HG02610 (cell line): Measurements from ENCODE around the gene KIAA1958.
"Not testable (repeated sequence)": the region's sequence is repeated elsewhere in the genome, so short reads cannot be mapped to it uniquely, and the experiment has no call there.

ENCODE experiments used
- ATAC-seq: cut with Tn5 transposase; IDR thresholded peaks from one replicate; pipeline ENCODE4 v1.9.1; 2021; ENCODE audit warnings: mild to moderate bottlenecking, moderate library complexity; ENCODE audit not compliant: unreplicated experiment

KIAA1958 gene

DNA sequence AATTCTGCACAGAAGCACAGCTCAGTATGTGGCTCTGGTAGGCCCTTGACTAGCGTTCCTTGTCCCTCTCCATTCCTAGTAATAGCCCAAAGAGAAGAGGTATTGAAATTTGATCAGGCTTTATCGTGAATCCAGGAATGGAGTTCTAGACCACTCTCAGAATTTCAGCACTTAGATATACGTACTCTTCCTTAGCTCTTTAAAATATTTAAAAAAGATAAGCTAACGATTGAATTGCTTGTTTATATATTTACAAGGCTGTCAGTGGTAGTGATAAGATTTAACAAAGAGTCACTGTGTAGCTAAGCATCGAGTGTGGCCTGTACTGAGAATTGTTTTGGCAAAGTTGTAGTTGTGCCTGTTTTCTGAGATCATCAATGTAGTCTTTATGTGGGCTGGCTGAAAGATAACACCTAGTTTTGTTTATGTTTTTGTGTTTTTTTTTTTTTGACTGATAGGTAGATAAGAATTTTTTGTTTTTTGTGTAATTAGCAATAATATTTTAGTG, 2.5 kb downstream of the KIAA1958 start:
- no peak for ATAC-seq

DNA sequence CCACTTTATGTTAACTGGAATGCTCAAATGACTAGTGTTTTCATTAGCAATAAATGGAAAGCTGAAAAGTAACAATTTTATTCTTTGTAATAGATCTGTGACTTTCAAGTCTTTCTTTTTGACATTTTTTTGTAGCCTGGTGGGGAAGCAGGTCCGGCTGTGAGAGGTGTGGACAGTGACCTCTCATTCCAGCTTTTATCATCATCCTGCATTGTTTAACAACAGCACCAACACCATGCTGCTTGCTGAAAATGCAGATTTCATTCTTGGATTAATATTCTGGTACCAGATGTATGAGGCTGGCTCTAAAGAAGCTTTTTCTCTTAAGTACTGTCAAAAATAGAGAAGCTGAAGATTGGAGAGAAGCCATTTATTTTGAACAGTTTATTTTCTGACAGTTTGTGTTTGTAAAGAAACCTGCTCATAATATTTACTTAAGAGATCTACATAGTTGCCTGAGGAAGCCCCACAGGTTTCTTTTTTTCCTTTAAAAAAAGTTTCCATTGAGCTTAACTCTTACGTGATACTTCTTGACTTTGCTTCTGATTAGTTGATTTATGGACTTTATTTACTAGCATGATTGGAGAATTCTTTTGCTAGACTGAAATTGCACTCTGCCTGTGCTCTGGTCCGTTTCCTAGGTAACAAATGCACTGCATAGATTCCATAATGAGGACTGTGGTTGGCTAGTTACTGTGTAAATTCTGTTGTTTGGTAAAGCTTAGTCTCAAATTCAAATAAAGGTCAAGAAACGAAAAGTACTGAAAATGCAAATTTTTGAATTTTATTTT, 3.4 kb downstream of the KIAA1958 start:
- ATAC-seq, result no peak

DNA sequence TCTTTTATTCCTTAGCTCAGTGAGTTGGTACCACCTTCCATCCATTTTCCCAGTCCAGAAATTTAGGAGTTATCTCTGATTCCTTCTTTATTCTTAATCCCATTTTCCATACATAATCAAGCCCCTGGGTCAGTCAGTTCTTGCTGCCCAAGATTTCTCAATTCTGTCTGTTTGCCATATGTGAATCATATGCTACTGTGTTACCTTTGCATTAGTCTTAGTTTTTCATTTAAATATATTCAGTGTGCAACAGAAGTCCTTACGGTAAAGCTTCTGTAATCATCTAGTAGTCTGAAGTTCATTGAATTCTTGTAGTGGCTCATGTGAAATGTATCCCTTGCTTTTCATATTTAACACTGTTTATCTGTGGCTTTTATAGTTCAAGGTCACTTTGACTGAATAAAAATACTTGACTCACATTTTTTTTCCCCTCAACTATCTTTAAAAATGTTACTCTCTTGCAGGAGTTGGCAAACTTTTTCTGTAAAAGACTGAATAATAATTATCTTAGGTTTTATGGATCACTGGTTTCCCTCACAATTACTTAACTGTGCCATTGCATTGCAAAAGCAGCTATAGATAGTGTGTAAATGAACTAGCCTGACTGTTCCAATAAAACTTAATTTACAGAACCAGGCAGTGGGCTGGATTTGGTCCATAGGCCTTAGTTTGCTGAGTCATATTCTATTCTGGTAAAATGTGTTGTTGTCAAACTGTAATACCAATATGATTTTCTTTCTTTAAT, 6.9 kb downstream of the KIAA1958 start:
- no peak for ATAC-seq

DNA sequence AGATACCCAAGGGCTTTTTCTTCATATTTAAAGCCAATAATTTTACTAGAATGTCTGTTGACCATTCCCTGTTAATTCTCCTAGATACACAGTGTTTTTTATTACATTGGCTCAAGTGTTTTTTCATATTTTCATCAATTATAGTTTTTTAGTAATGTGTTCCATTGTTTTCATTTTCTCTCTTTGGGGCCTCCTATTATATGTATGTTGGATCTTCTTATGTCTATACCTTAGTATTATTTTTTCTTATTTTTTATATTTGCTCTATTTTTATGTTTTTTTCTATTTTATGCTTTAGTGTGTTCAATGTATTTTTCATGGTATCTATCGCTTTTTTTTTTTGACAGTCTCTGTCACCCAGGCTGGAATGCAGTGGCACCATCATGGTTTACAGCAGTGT, 7.5 kb downstream of the KIAA1958 start:
- no peak for ATAC-seq

DNA sequence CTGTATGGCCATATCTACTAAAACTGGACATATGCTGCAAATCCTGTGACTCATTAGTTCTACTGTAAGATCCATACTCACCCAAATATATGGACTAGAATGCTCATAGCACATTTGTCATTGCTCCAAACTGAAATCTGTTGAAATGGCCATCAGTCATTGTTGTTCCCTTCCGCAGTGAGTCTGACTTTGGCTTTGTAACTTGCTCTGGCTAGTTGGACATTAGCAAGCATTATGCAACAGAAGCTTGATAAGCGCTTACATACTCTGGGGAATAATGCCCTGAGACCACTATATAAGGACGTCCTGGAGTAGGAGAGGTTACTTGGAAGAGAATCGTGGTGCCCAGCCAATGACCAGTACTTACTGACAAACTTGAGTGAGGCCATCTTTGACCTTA, 9.0 kb downstream of the KIAA1958 start:
- ATAC-seq, result no peak

DNA sequence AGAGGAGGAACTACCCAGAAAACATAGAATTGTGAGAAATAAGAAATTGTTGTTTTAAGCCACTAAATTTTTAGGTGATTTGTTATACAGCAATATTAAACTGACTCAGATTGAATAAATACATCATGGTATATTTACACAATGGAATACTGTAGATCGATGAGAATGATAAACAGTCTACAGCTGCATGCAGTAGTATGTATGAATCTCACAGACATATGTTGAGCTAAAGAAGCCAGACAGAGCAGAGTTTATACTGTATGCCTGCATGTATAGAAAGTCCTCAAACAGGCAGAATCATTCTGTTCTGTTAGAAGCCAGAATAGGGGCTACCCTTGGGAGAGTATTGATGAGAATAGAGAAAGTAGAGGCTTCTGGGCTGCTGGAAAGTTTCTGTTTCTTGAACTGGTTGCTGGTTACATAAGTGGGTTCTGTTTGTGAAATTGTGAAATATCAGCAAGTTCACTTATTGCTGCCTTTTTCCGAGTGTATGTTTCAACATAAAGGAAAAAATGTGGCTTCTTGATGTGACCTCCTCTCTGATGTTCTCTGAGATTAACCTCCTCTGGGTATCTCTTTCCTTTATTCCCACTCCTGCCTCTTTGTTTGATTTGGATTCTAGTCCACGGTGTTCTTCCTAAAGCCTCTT, 9.6 kb downstream of the KIAA1958 start:
- no peak for ATAC-seq

DNA sequence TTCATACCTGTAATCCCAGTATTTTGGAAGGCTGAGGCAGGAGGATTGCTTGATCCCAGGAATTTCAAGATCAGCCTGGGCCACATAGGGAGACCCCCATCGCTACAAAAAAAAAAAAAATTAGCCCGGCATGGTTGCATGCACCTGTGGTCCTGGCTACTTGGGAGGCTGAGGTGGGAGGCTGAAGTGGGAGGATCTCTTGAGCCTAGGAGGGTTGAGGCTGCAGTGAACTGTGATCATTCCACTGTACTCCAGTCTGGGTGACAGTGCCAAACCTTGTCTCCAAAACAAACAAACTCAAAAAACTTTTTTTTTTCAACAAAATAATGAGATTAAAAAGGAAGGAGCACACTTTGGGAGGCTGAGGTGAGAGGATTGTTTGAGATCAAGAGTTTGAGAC, 14.2 kb downstream of the KIAA1958 start:
- no peak for ATAC-seq

DNA sequence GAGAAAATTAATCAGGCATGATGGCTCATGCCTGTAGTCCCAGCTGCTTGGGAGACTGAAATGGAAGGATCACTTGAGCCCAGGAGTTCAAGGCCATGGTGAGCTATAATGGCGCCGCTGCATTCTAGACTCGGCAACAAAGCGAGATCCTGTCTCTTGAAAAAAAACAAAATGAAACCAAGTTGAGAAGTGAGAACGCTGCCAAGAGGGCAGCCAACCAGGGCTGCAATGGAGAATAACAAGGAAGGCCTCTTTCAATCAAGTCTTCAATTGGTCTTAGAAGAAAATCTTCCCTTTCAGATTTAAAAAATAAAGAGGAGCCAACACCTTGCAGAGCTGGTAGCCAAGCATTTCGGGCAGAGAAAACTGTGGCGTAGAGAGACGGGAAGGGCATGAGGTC, 14.7 kb downstream of the KIAA1958 start:
- no peak for ATAC-seq

DNA sequence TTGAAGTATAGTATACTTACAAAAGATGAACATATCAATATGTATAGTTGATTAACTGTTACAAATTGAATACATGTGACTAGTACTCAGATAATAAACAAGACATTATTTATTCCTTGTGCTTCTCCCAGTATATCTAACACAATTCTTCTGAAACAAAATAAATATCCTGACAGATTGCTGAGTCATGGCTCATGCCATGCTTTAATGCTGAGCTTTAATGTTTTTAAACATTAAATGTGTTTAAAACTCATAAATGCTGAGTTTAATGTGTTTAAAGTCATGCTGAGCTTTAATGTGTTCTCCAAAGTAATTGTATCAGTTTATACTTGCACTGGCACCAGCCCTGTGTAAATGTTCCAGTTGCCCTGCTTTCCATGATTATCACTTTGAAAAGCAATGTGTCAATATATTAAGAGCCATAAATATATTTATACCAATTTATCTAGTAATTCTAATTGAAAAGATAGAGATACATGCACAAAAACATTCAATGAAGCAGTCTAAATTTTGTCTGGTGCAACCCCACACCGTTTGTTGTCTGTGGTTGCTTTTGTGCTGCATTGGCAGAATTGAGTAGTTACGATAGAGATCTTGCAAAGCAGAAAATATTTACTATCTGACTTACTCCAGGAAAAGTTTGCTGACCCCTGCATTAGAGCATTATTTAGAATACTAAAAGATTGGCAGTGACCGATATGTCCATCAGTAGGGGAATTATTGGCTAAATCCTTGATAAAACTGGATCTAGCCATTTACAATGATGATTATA, 15.7 kb downstream of the KIAA1958 start:
- no peak for ATAC-seq

DNA sequence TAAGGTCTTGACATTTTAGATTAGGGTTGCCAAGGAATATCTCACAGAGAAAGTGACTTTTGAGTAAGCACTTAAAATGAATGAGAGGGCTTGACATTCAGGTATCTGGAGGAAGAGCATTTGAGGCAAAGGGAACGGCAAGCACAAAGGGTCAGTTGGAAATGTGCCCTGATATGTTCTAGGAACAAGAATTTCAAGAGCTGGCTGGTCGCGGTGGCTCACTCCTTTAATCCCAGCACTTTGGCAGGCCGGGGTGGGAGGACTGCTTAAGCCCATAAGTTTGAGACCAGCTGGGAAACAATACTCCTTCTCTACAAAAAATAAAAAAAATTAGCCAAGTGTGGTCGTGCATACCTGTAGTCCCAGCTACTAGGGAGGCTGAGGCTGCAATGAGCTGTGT, 16.5 kb downstream of the KIAA1958 start:
- no peak for ATAC-seq

DNA sequence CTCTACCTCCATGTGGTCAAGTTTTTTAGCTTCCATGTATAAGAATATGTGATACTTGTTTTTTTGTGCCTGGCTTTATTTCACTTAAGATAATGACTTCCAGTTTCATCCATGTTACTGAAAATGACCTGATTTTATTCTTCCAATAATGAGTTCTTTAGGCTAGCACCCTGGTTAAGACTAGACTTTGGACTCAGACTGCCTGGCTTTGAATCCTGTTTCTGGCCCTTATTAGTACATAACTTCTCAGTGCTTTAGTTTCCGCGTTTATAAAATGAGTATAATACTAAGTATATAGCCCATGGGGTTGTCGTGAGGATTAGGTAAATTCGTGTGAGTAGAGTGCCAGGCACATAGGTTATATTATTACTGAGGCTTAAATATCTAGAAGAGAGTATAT, 18.5 kb downstream of the KIAA1958 start:
- ATAC-seq, result no peak

DNA sequence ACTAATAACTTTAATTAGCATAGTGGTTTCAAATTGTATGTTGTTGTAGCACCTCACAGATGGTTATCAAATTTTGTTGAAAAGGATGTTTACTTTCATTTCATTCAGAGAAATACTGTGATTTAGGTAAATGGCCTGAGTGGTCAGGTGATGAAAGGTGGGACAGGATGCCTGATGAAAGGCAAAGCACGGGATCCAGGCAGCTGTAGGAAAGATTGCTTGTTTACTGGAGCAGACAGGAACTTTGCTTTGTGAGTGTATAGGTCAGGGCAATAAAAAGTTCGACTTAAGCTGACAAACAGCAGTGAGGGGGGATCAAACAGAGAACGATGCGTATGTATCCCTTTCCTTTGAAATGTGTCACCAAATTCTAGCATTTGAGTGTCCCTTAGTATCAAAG, 19.0 kb downstream of the KIAA1958 start:
- ATAC-seq, result no peak

DNA sequence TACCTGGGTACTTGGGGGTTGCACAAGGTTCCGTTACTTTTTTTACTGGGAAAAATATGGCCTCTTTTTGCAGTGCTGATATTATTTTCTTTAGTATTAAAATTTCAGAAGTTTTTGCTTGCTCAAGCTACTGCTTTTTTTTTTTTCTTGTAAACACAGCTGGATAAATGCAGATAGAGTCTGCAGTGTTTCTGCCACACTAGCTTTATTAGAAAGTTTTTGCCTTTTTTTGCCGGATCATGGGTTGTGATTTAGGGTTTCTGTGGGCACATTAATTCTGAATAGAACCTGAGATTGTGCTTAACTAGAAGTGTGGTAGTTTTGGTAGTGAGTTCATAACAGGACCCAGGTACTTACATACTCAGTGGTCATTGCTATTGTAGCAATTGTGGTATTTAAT, 19.9 kb downstream of the KIAA1958 start:
- ATAC-seq, result no peak

DNA sequence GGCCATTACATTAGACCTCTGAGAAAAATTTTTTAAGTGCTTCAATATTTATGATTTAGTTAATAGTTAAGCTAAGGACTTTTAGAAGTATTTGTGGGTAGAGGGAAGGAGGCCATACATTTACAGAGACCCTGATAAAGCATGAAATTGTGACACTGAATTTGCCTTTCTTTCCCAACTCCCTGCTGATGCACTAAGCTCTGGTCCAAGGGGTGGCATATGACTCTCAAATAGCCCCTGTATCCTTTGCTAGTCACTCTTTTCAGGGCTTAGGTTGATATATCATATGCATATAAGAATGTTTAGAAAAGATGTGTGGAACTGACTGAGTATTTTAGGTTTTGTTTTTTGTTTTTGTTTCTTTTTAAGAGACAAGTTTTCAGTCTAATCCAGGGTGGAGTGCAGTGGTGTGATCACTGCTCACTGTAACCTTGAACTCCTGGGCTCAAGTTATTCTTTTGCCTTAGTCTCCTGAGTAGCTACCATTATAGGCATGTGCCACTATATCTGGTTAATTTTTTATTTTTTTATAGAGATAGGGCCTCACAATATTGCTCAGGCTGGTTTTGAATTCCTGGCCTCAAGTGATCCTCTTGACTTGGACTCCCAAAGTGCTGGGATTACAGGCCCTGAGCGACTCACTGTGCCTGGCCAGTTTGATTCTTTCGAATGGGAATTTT, 20.5 kb downstream of the KIAA1958 start:
- no peak for ATAC-seq

DNA sequence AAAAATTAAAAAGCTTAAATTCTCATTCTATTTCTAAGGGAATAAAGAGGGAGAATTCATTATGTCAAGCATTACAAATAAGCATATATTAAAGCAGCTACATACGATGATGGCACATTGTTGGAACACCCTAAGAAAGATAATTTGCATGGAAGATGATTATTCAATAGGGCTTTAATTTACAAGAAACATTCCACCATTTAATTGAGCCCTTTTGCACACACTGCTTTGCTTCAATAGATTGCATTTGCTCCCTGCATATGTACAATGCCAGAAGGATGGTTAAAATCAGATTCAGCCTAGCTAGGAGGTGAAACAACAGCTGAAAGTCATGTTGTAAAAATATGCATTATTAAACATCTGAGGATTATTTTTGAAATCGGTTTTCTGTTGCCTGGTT, 21.8 kb downstream of the KIAA1958 start:
- ATAC-seq, result no peak

DNA sequence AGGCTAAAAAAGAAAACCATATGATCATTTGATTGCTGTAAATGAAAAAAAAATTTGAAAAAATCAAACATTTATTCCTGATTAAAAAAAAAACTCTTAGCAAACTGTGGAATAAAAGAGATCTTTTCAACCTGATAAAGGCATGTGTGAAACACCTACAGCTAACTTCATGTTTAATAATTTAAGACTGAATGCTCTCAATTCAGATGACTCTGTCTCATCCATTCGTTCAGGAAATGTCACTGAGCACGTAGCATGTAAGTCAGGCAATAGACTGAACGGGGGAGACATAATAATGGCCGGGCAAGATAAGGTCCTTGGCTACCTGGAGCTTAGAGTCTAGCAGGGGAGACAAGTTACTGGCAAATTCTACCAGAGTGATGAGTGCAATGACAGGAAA, 25.8 kb downstream of the KIAA1958 start:
- ATAC-seq, result not testable (repeated sequence)

DNA sequence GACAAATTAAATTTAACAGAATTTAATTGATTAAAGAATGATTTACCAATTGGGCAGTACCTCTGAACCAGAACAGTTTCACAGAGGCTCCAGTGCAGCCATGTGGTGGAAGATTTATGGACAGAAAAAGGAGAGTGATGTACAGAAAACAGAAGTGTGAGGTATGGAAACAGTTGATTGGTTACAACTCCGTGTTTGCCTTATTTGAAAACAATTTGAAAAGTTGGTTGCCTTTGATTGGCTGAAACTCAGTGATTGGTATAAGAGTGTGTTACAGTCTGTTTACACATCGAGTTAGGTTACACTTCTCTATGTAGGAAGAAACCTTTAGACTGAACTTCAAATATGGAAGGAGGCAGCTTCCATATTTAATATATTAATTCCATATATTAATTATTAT, 30.1 kb downstream of the KIAA1958 start:
- ATAC-seq, result no peak

DNA sequence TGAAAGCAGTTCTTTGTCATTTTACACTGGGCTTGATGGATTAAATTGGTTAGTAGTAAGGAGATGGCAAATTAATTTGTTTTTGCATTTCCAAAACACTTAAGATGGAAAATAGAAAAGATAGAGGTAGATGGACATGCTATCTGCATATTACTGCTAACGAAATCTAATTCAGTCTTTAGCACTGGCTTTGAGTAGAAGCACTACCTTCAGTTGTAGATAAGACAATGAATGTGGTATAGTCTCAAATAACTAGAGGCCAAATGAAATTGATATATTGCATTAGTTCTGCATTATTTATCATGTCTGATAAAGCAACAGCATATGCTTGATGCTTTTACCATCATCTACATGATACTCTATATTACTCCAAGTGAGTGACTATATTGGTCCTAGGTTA, 33.4 kb downstream of the KIAA1958 start:
- no peak for ATAC-seq

DNA sequence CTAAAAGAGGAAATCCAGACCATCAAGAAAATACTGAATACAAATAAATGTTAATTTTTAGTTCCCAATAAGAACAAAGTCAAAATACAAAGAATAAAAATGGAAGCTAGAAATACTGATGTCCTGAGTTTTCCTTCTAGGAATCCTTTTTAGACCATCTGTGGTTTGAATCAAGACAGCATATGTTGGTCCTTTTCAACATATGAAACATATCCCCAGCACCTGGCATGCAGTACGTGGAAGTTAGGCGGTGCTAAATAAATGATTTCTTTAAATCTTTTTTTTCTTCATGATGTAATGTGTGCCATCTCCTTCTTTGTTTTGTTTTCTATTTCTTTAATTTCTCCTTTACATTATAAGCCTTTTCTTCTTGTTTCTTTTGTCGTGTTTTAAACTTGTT, 34.0 kb downstream of the KIAA1958 start:
- no peak for ATAC-seq

DNA sequence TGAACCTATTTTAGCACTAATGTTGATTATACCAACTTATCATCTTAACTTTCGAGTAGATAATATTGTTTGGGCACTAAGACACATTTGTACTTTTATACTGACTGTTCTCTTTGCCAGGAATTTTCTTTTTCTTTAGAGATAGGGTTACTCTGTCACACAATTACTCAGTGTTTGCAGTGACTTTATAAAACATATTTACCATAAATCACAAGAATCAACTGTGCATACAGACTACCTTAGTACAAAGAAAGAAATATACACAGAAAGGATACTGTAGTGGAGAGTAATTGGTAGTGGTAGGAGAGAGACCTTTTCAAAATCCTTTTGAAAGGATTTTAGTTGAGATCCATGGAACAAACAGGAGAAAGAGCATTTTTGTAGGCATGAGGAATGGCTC, 40.3 kb downstream of the KIAA1958 start:
- ATAC-seq, result no peak

DNA sequence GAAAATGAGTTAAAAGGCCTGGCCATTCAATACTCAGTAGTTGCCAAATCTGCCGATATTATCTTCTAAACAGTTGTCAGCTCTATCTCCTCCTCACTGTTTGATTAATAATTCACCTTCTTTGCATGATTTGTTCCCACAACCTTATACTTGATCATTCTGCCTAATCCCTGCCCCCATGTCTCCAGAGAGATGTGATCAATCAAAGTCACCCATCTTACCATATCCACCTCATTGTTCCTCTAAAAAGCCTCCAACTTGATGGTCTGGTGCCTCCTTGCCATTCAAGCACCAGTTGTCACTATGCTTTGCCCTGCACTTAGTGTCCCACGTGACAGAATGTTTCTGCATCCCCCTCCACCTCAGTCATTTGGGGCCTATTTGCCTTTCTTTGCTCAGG, 41.3 kb downstream of the KIAA1958 start:
- ATAC-seq, result no peak
